GM12878 (cell line): ENCODE data around the gene SGSM2. TPM values are rescaled to one million over a fixed set of nuclear protein-coding genes. Genes with fewer than 3 reads are reported as not detected.

Experiments
- BRCA1 ChIP-seq: IDR thresholded peaks from 2 replicates; pipeline ENCODE4 v1.6.1; 2011; ENCODE audit warnings: low read depth, low read length, improper control_type of control experiment
- CHD1 ChIP-seq: IDR thresholded peaks from 2 replicates; pipeline ENCODE4 v1.6.1; 2012; ENCODE audit warnings: low read depth, low read length, improper control_type of control experiment
- DPF2 ChIP-seq: fragments of 450-650 bp; IDR thresholded peaks from 2 replicates; pipeline ENCODE4 v1.6.1; 2017; ENCODE audit warnings: mild to moderate bottlenecking
- ETV6 ChIP-seq, 2 experiments: fragments of 450-650 bp in 1 of 2; IDR thresholded peaks in 1 of 2; conservative IDR thresholded peaks in 1 of 2; 2 replicates each; pipeline ENCODE4 v1.6.1; 2014; ENCODE audit warnings: antibody characterized with exemption in 1 of 2, borderline replicate concordance in 1 of 2, low read depth in 1 of 2, mild to moderate bottlenecking in 1 of 2, moderate library complexity in 1 of 2
- GABPA ChIP-seq: IDR thresholded peaks from 2 replicates; pipeline ENCODE4 v1.6.1; 2014; ENCODE audit warnings: antibody characterized with exemption, low read depth, mild to moderate bottlenecking, inconsistent platforms
- HDAC2 ChIP-seq: fragments of 200-600 bp; sonication (generic); IDR thresholded peaks from 2 replicates; pipeline ENCODE4 v1.6.1; 2017
- KAT2A ChIP-seq: conservative IDR thresholded peaks from 2 replicates; pipeline ENCODE4 v1.6.1; 2011; ENCODE audit warnings: low read depth, low read length; ENCODE audit not compliant: control insufficient read depth
- MYB ChIP-seq: fragments of 150-350 bp; IDR thresholded peaks from 2 replicates; pipeline ENCODE4 v1.6.1; 2014; ENCODE audit warnings: mild to moderate bottlenecking, low read depth, low read length, borderline replicate concordance
- NBN ChIP-seq: fragments of 450-650 bp; IDR thresholded peaks from 2 replicates; pipeline ENCODE4 v1.6.1; 2016
- NFIC ChIP-seq: IDR thresholded peaks from 2 replicates; pipeline ENCODE4 v1.6.1; 2012; ENCODE audit warnings: low read depth, mild to moderate bottlenecking, inconsistent platforms, low read length, moderate library complexity
- NFXL1 ChIP-seq: fragments of 450-650 bp; IDR thresholded peaks from 2 replicates; pipeline ENCODE4 v1.6.1; 2017; ENCODE audit warnings: antibody characterized with exemption, mild to moderate bottlenecking, borderline replicate concordance
- NFYB ChIP-seq: IDR thresholded peaks from 2 replicates; pipeline ENCODE4 v1.6.1; 2011; ENCODE audit warnings: low read depth, mild to moderate bottlenecking, low read length, improper control_type of control experiment, moderate library complexity; ENCODE audit not compliant: insufficient read depth
- NR2F1 ChIP-seq: fragments of 450-650 bp; conservative IDR thresholded peaks from 2 replicates; pipeline ENCODE4 v1.6.1; 2017; ENCODE audit warnings: mild to moderate bottlenecking
- POLR2A ChIP-seq: IDR thresholded peaks from 2 replicates; pipeline ENCODE4 v1.6.1; 2011; ENCODE audit warnings: low read depth, mild to moderate bottlenecking, low read length
- RFX5 ChIP-seq: IDR thresholded peaks from 2 replicates; pipeline ENCODE4 v1.6.1; 2011; ENCODE audit warnings: low read depth, low read length, improper control_type of control experiment
- SREBF1 ChIP-seq: IDR thresholded peaks from 2 replicates; pipeline ENCODE4 v1.6.1; 2012; ENCODE audit warnings: mild to moderate bottlenecking, low read length
- SRF ChIP-seq, 2 experiments: IDR thresholded peaks; 2 replicates each; pipeline ENCODE4 v1.6.1; 2011; ENCODE audit warnings: low read depth in 2 of 2, low read length in 2 of 2, mild to moderate bottlenecking in 1 of 2, moderate library complexity in 1 of 2
- ZSCAN29 ChIP-seq: fragments of 450-650 bp; IDR thresholded peaks from 2 replicates; pipeline ENCODE4 v1.6.1; 2017; ENCODE audit warnings: mild to moderate bottlenecking, moderate library complexity
- polyA plus RNA-seq, 11 experiments: library from polyadenylated mRNA; depleted of rRNA in 4 of 11; unstranded in 6 of 11; stranded (reverse) in 5 of 11; fragments of >200 nt; fragmentation: Nextera tagmentation in 4 of 11; fragmentation: Illumina TruSeq in 1 of 11; extraction: Ambion mirVana in 4 of 11; extraction: Trizol in 1 of 11; gene quantifications; 1 replicate in 1 of 11; 2 replicates in 10 of 11; pipeline versions ENCODE4 v1.2.1 to v1.2.3, GENCODE V29; 2011 to 2016; ENCODE audit warnings: inconsistent platforms in 2 of 11, missing spikeins in 2 of 11, low read depth in 1 of 11
- total RNA-seq, 4 experiments: library from RNA; depleted of rRNA in 3 of 4; stranded (reverse); fragments of >200 nt in 3 of 4; fragmentation: Illumina TruSeq in 1 of 4; extraction: Trizol in 1 of 4; gene quantifications; 2 replicates each; pipeline versions ENCODE4 v1.2.1 to v1.2.3, GENCODE V29; 2013 to 2021
- TF ChIP-seq, protein P1 (sequence below): fragments of 450-650 bp; IDR thresholded peaks from 2 replicates; pipeline ENCODE4 v1.6.1; 2018; ENCODE audit warnings: borderline replicate concordance, mild to moderate bottlenecking; ENCODE audit not compliant: partially characterized antibody
- TF ChIP-seq, protein P2 (sequence below): fragments of 450-650 bp; IDR thresholded peaks from 2 replicates; pipeline ENCODE4 v1.6.1; 2017; ENCODE audit warnings: mild to moderate bottlenecking, moderate library complexity
- TF ChIP-seq, protein P3 (sequence below): fragments of 450-650 bp; IDR thresholded peaks from 2 replicates; pipeline ENCODE4 v1.6.1; 2017; ENCODE audit warnings: mild to moderate bottlenecking, moderate library complexity

The SGSM2 gene
- total and polyA plus RNA-seq, 10 of the 15 experiments (the other 5 are each of a cell fraction or from before 2014, with no cell fraction given): 0.50 to 50.9 (median 18.5) TPM

DNA sequence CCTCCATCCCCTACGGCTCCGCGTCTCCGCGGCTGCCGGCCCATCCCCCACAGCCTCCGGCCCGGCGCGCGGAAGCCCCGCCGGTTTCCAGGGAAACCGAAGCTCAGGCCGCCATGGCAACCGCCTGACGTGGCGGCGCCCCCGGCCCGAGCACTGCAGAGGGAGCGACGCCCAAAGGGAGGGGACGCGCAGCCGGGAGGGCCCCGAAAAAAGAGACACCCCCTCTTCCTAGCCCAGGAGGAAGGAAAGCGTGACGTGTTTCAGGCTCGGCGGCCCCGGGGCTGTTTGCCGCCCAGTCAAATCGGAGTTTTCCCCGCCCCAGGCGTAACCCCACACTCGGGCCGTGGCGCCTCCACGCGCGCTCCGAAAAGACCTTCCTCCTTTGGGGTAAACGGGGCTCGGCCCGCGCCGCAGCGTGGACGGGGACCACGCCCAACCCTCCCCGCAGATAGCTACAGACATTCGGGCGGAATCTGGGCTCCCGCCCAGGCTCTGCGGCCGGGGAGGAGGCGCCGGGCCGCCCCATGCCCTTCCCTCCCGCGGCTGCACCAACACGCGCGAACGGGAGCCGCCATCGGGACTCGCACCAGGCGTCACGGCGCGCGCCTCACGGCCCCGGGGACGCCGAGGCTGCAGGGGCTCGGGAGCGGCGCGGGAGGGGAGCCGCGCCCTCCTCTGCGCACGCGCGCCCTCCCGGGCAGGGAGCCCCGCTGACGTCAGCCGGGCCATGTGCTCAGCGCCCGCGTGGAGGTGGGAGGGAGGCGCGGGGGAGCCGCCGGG, 56.1 kb downstream of the SGSM2 start (continued):
- TF ChIP-seq SRF (IDR thresholded peaks at IDR 0.05; ENCODE audit: low read depth in 2 of 2, low read length in 2 of 2): 0 out of 4 replicates have a peak, but pooled peaks of 1 of the 2 experiments have one; percentile 10
- TF ChIP-seq NFYB: no peak
- TF ChIP-seq, protein P1, sequence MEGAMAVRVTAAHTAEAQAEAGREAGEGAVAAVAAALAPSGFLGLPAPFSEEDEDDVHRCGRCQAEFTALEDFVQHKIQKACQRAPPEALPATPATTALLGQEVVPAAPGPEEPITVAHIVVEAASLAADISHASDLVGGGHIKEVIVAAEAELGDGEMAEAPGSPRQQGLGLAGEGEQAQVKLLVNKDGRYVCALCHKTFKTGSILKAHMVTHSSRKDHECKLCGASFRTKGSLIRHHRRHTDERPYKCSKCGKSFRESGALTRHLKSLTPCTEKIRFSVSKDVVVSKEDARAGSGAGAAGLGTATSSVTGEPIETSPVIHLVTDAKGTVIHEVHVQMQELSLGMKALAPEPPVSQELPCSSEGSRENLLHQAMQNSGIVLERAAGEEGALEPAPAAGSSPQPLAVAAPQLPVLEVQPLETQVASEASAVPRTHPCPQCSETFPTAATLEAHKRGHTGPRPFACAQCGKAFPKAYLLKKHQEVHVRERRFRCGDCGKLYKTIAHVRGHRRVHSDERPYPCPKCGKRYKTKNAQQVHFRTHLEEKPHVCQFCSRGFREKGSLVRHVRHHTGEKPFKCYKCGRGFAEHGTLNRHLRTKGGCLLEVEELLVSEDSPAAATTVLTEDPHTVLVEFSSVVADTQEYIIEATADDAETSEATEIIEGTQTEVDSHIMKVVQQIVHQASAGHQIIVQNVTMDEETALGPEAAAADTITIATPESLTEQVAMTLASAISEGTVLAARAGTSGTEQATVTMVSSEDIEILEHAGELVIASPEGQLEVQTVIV: no peak
- TF ChIP-seq, protein P2, sequence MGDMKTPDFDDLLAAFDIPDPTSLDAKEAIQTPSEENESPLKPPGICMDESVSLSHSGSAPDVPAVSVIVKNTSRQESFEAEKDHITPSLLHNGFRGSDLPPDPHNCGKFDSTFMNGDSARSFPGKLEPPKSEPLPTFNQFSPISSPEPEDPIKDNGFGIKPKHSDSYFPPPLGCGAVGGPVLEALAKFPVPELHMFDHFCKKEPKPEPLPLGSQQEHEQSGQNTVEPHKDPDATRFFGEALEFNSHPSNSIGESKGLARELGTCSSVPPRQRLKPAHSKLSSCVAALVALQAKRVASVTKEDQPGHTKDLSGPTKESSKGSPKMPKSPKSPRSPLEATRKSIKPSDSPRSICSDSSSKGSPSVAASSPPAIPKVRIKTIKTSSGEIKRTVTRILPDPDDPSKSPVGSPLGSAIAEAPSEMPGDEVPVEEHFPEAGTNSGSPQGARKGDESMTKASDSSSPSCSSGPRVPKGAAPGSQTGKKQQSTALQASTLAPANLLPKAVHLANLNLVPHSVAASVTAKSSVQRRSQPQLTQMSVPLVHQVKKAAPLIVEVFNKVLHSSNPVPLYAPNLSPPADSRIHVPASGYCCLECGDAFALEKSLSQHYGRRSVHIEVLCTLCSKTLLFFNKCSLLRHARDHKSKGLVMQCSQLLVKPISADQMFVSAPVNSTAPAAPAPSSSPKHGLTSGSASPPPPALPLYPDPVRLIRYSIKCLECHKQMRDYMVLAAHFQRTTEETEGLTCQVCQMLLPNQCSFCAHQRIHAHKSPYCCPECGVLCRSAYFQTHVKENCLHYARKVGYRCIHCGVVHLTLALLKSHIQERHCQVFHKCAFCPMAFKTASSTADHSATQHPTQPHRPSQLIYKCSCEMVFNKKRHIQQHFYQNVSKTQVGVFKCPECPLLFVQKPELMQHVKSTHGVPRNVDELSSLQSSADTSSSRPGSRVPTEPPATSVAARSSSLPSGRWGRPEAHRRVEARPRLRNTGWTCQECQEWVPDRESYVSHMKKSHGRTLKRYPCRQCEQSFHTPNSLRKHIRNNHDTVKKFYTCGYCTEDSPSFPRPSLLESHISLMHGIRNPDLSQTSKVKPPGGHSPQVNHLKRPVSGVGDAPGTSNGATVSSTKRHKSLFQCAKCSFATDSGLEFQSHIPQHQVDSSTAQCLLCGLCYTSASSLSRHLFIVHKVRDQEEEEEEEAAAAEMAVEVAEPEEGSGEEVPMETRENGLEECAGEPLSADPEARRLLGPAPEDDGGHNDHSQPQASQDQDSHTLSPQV: peak; percentile 48; the same call in 1 of the 2 replicates
- no peak for TF ChIP-seq GABPA
- no peak for TF ChIP-seq ZSCAN29
- TF ChIP-seq DPF2: peak; percentile 56
- no peak for TF ChIP-seq ETV6 (conservative IDR thresholded peaks at IDR 0.05 in 1 of 2, IDR thresholded peaks at IDR 0.05 in 1 of 2; ENCODE audit: borderline replicate concordance in 1 of 2, low read depth in 1 of 2)
- no peak for TF ChIP-seq RFX5
- no peak for TF ChIP-seq HDAC2
- no peak for TF ChIP-seq NFIC
- no peak for TF ChIP-seq BRCA1
- TF ChIP-seq SREBF1: no peak
- TF ChIP-seq NBN: peak; percentile 74
- no peak for TF ChIP-seq KAT2A
- TF ChIP-seq, protein P3, sequence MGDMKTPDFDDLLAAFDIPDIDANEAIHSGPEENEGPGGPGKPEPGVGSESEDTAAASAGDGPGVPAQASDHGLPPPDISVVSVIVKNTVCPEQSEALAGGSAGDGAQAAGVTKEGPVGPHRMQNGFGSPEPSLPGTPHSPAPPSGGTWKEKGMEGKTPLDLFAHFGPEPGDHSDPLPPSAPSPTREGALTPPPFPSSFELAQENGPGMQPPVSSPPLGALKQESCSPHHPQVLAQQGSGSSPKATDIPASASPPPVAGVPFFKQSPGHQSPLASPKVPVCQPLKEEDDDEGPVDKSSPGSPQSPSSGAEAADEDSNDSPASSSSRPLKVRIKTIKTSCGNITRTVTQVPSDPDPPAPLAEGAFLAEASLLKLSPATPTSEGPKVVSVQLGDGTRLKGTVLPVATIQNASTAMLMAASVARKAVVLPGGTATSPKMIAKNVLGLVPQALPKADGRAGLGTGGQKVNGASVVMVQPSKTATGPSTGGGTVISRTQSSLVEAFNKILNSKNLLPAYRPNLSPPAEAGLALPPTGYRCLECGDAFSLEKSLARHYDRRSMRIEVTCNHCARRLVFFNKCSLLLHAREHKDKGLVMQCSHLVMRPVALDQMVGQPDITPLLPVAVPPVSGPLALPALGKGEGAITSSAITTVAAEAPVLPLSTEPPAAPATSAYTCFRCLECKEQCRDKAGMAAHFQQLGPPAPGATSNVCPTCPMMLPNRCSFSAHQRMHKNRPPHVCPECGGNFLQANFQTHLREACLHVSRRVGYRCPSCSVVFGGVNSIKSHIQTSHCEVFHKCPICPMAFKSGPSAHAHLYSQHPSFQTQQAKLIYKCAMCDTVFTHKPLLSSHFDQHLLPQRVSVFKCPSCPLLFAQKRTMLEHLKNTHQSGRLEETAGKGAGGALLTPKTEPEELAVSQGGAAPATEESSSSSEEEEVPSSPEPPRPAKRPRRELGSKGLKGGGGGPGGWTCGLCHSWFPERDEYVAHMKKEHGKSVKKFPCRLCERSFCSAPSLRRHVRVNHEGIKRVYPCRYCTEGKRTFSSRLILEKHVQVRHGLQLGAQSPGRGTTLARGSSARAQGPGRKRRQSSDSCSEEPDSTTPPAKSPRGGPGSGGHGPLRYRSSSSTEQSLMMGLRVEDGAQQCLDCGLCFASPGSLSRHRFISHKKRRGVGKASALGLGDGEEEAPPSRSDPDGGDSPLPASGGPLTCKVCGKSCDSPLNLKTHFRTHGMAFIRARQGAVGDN: 0 out of 2 replicates have a peak, but pooled peaks have one; percentile 37
- peak; percentile 67 for TF ChIP-seq POLR2A
- no peak for TF ChIP-seq NFXL1
- no peak for TF ChIP-seq MYB
- TF ChIP-seq NR2F1: no peak; the same call in 1 of the 2 replicates
- no peak for TF ChIP-seq CHD1
